GM12878 (cell line): ENCODE data around the gene C3orf22. TPM values are rescaled to one million over a fixed set of nuclear protein-coding genes. Genes with fewer than 3 reads are reported as not detected.

Source experiments
- ATAC-seq: fragments of 200-7000 bp; cut with Tn5 transposase; 3 replicates; pipeline ENCODE4 v1.9.1; 2020; ENCODE audit warnings: mild to moderate bottlenecking, moderate library complexity
- BruUV-seq: library from RNA; stranded (reverse); fragments of 400-500 nt; replicated peaks from 2 replicates; lab custom pipeline; 2021; lab: Mats Ljungman, UMichigan
- CTCF ChIA-PET: fragments of 300-600 bp; sonication (Branson Sonifier 250); formaldehyde crosslinking; extraction: SDS; loops from one replicate; lab custom pipeline; 2021; ENCODE audit warnings: inconsistent platforms; lab: Yijun Ruan, JAX
- POLR2A ChIA-PET: fragments of 350-600 bp; formaldehyde crosslinking; extraction: SDS; loops from one replicate; lab custom pipeline; 2021; ENCODE audit warnings: inconsistent platforms; lab: Charles Lee
- RAD21 ChIA-PET: fragments of 300-600 bp; sonication (Branson Sonifier 250); formaldehyde crosslinking; loops from one replicate; lab custom pipeline; 2023; ENCODE audit warnings: antibody characterized with exemption; ENCODE audit not compliant: unreplicated experiment; lab: Charles Lee
- SMC1A ChIA-PET: fragments of 300-600 bp; sonication (Branson Sonifier 250); formaldehyde crosslinking; loops from one replicate; lab custom pipeline; 2023; ENCODE audit not compliant: unreplicated experiment, uncharacterized antibody; lab: Charles Lee
- DNase-seq: peaks from one replicate; pipeline ENCODE4 v3.0.0-alpha.2; 2011; ENCODE audit warnings: low read depth, low spot score
- FAIRE-seq: peaks from 3 replicates; lab custom pipeline; 2011; peaks lifted over from hg19 to GRCh38; lab: Jason Lieb, UNC
- H2AFZ ChIP-seq: 2 replicates; pipeline ENCODE4 v1.6.0; 2011; ENCODE audit warnings: low read depth, low read length, control low read depth; ENCODE audit not compliant: control insufficient read depth
- H3K27ac ChIP-seq: 2 replicates; pipeline ENCODE4 v1.5.1; 2011; ENCODE audit warnings: control low read depth; ENCODE audit not compliant: control insufficient read depth, insufficient read depth
- H3K27me3 ChIP-seq, 2 experiments: replicated peaks in 1 of 2; 2 replicates each; pipeline versions ENCODE4 v1.6.0 to v1.6.1; 2011; ENCODE audit warnings: low read length in 1 of 2; ENCODE audit not compliant: control insufficient read depth in 2 of 2, insufficient read depth in 2 of 2
- H3K36me3 ChIP-seq, 2 experiments: 2 replicates each; pipeline ENCODE4 v1.5.1; 2011; ENCODE audit warnings: low read length in 1 of 2; ENCODE audit not compliant: control insufficient read depth in 2 of 2, insufficient read depth in 2 of 2
- H3K4me1 ChIP-seq: 2 replicates; pipeline ENCODE4 v1.6.1; 2011; ENCODE audit warnings: mild to moderate bottlenecking, low read length, moderate library complexity, mixed read lengths; ENCODE audit not compliant: control insufficient read depth, insufficient read depth
- H3K4me2 ChIP-seq: 2 replicates; pipeline ENCODE4 v1.6.0; 2011; ENCODE audit warnings: control low read depth; ENCODE audit not compliant: control insufficient read depth, insufficient read depth
- H3K4me3 ChIP-seq: fragments of 200-600 bp; sonication (generic); 2 replicates; pipeline ENCODE4 v1.5.1; 2016
- H3K79me2 ChIP-seq: 2 replicates; pipeline ENCODE4 v1.6.0; 2011; ENCODE audit warnings: low read length; ENCODE audit not compliant: control insufficient read depth, insufficient read depth
- H3K9ac ChIP-seq: 2 replicates; pipeline ENCODE4 v1.8.0; 2011; ENCODE audit warnings: low read length, control low read depth, mixed read lengths; ENCODE audit not compliant: control insufficient read depth, insufficient read depth
- H3K9me3 ChIP-seq: replicated peaks from 3 replicates; pipeline ENCODE4 v1.5.1; 2011; ENCODE audit warnings: mild to moderate bottlenecking, low read length; ENCODE audit not compliant: control insufficient read depth, insufficient read depth
- H4K20me1 ChIP-seq: 2 replicates; pipeline ENCODE4 v1.6.0; 2011; ENCODE audit not compliant: control insufficient read depth, insufficient read depth
- BMI1 ChIP-seq: fragments of 450-650 bp; IDR thresholded peaks from 2 replicates; pipeline ENCODE4 v1.6.1; 2016; ENCODE audit warnings: mild to moderate bottlenecking, moderate library complexity, borderline replicate concordance
- E4F1 ChIP-seq: fragments of 450-650 bp; IDR thresholded peaks from 2 replicates; pipeline ENCODE4 v1.6.1; 2018; ENCODE audit warnings: borderline replicate concordance, mild to moderate bottlenecking; ENCODE audit not compliant: partially characterized antibody
- KAT2A ChIP-seq: conservative IDR thresholded peaks from 2 replicates; pipeline ENCODE4 v1.6.1; 2011; ENCODE audit warnings: low read depth, low read length; ENCODE audit not compliant: control insufficient read depth
- SMAD5 ChIP-seq: IDR thresholded peaks from 2 replicates; pipeline ENCODE4 v1.6.1; 2016; ENCODE audit warnings: antibody characterized with exemption, low read depth
- STAT3 ChIP-seq: IDR thresholded peaks from 2 replicates; pipeline ENCODE4 v1.6.1; 2011; ENCODE audit warnings: low read depth, low read length, improper control_type of control experiment
- WGBS: methylation state at CpG from one replicate; pipeline ENCODE4 v1.1.6; 2016; ENCODE audit warnings: low lambda C conversion rate; ENCODE audit not compliant: insufficient replicate concordance, insufficient coverage; ENCODE audit errors: missing lambda C conversion rate; 5-methylcytosine and 5-hydroxymethylcytosine counted together
- in situ Hi-C: fragments of 300-500 bp; cut with MboI; formaldehyde crosslinking; loops from 9 replicates; pipeline ENCODE4 v1.14.3; 2018; ENCODE audit warnings: mixed read lengths
- intact Hi-C: fragments of 100-400 bp; cut with micrococcal nuclease; formaldehyde crosslinking; loops from one replicate; pipeline ENCODE4 v1.14.2; 2022; ENCODE audit not compliant: unreplicated experiment
- polyA plus RNA-seq, 11 experiments: library from polyadenylated mRNA; depleted of rRNA in 4 of 11; unstranded in 6 of 11; stranded (reverse) in 5 of 11; fragments of >200 nt; fragmentation: Nextera tagmentation in 4 of 11; fragmentation: Illumina TruSeq in 1 of 11; extraction: Ambion mirVana in 4 of 11; extraction: Trizol in 1 of 11; gene quantifications; 1 replicate in 1 of 11; 2 replicates in 10 of 11; pipeline versions ENCODE4 v1.2.1 to v1.2.3, GENCODE V29; 2011 to 2016; ENCODE audit warnings: inconsistent platforms in 2 of 11, missing spikeins in 2 of 11, low read depth in 1 of 11
- total RNA-seq, 4 experiments: library from RNA; depleted of rRNA in 3 of 4; stranded (reverse); fragments of >200 nt in 3 of 4; fragmentation: Illumina TruSeq in 1 of 4; extraction: Trizol in 1 of 4; gene quantifications; 2 replicates each; pipeline versions ENCODE4 v1.2.1 to v1.2.3, GENCODE V29; 2013 to 2021

Gene C3orf22
- total and polyA plus RNA-seq, 10 of the 15 experiments (the other 5 are each of a cell fraction or from before 2014, with no cell fraction given) = not detected

- FAIRE-seq (no peak), DNase-seq (no peak), ATAC-seq (no peak)
- no peaks in the 10 kb centered on the region for H3K9me3 ChIP-seq
- no peak overlapping the region for H2AFZ ChIP-seq
- no peak overlapping the region for H3K27ac ChIP-seq
- no peak overlapping the region for H3K4me2 ChIP-seq
- intact Hi-C loops = no loop called here
- no peaks in the 10 kb centered on the region for H4K20me1 ChIP-seq
- no peaks in the 10 kb centered on the region for H3K36me3 ChIP-seq
- CTCF ChIA-PET = no interaction called here
- WGBS = 25% methylated on average over 11 of the region's 12 CpGs
- SMC1A ChIA-PET = interaction anchor here (1.0 kb wide), 1 partner anchor 12 kb away, joined by 3 read pairs; no protein-coding TSS in a partner anchor
- no peaks in the 10 kb centered on the region for H3K4me1 ChIP-seq
- H3K27me3 ChIP-seq = peaks cover 3 to 10% of the 10 kb centered on the region in 2 experiments; a peak in 3 of 4 replicates
- TF ChIP-seq SMAD5 (no peak), E4F1 (no peak), KAT2A (no peak), STAT3 (no peak), BMI1 (no peak)
- no peak overlapping the region for H3K9ac ChIP-seq
- POLR2A ChIA-PET = no interaction called here
- no TSS peak for BruUV-seq
- in situ Hi-C loops = no loop called here
- H3K79me2 ChIP-seq = no peaks in the 10 kb centered on the region
- RAD21 ChIA-PET = no interaction called here
- H3K4me3 ChIP-seq = no peak overlapping the region
These were observed 8.8 kb downstream of the C3orf22 start for GRCh38 chr3:126549861-126550487.
